Natural killer cell (primary cell): ENCODE data around the gene SMAGP. TPM values are rescaled to one million over a fixed set of nuclear protein-coding genes. Genes with fewer than 3 reads are reported as not detected.
A peak's percentile ranks its signal among the peaks of the same experiment; 100 is the strongest.

Experiments used
- ATAC-seq, 3 donors: fragments of 150-1000 bp in 2 of 3; fragments of 200-7000 bp in 1 of 3; cut with Tn5 transposase; 1 replicate in 1 of 3; 2 replicates in 2 of 3; pipeline ENCODE4 v1.10.0; 2021; ENCODE audit warnings: mild to moderate bottlenecking in 2 of 3, moderate library complexity in 2 of 3
- DNase-seq, 2 donors: peaks; one replicate each; pipeline versions ENCODE4 v3.0.0 to v3.0.0-alpha.2; 2013 to 2021; ENCODE audit warnings: mixed read lengths in 1 of 2
- H3K27ac ChIP-seq: one replicate; pipeline ENCODE4 v1.5.1; 2013; ENCODE audit warnings: mild to moderate bottlenecking, low read length
- H3K27me3 ChIP-seq: one replicate; pipeline ENCODE4 v1.6.1; 2013; ENCODE audit warnings: low read length; ENCODE audit not compliant: control insufficient read depth, insufficient read depth
- H3K36me3 ChIP-seq: one replicate; pipeline ENCODE4 v1.6.1; 2013; ENCODE audit warnings: low read length; ENCODE audit not compliant: control insufficient read depth, insufficient read depth
- H3K4me1 ChIP-seq: one replicate; pipeline ENCODE4 v1.6.1; 2013; ENCODE audit warnings: low read length; ENCODE audit not compliant: control insufficient read depth, insufficient read depth
- H3K4me3 ChIP-seq: one replicate; pipeline ENCODE4 v1.5.1; 2013; ENCODE audit warnings: low read length
- H3K9me3 ChIP-seq: one replicate; pipeline ENCODE4 v1.6.1; 2013; ENCODE audit warnings: low read length; ENCODE audit not compliant: control insufficient read depth, insufficient read depth
- H3K27ac Mint-ChIP-seq, 2 donors: one replicate each; pipeline ENCODE4 v1.8.0; 2022; ENCODE audit warnings: mild to moderate bottlenecking in 2 of 2, mixed read lengths in 2 of 2, moderate library complexity in 1 of 2
- H3K27me3 Mint-ChIP-seq, 2 donors: one replicate each; pipeline ENCODE4 v1.8.0; 2022; ENCODE audit warnings: low read depth in 2 of 2, mixed read lengths in 2 of 2
- H3K36me3 Mint-ChIP-seq: one replicate; pipeline ENCODE4 v1.8.0; 2022; ENCODE audit warnings: mixed read lengths
- H3K4me1 Mint-ChIP-seq, 2 donors: one replicate each; pipeline ENCODE4 v1.8.0; 2022; ENCODE audit warnings: mixed read lengths in 2 of 2
- H3K4me3 Mint-ChIP-seq: one replicate; pipeline ENCODE4 v1.8.0; 2022; ENCODE audit warnings: mild to moderate bottlenecking, moderate library complexity, mixed read lengths
- H3K9me3 Mint-ChIP-seq, 2 donors: one replicate each; pipeline ENCODE4 v1.8.0; 2022; ENCODE audit warnings: mixed read lengths in 2 of 2
- WGBS: methylation state at CpG from one replicate; pipeline ENCODE4 v1.1.7; 2013; ENCODE audit warnings: missing lambda C conversion rate; ENCODE audit not compliant: insufficient coverage; 5-methylcytosine and 5-hydroxymethylcytosine counted together
- intact Hi-C: fragments of 100-400 bp; cut with micrococcal nuclease; formaldehyde crosslinking; loops from one replicate; pipeline ENCODE4 v1.14.2; 2022
- total RNA-seq, 4 donors: library from RNA; stranded (reverse); fragments of 120-200 nt in 1 of 4; gene quantifications; one replicate each; pipeline versions ENCODE4 v1.2.3 to v1.2.4, GENCODE V29; 2013 to 2022
- TF ChIP-seq, protein P1 (sequence below): fragments of 200-600 bp; IDR thresholded peaks from one replicate; pipeline ENCODE4 v1.8.0; 2022; ENCODE audit warnings: antibody characterized with exemption

The SMAGP gene
- total RNA-seq, 3 donors from 2014 or later (not counting 1 experiment from before 2014, with no cell fraction given), result 6.5 to 26.2 (median 19.0) TPM

DNA sequence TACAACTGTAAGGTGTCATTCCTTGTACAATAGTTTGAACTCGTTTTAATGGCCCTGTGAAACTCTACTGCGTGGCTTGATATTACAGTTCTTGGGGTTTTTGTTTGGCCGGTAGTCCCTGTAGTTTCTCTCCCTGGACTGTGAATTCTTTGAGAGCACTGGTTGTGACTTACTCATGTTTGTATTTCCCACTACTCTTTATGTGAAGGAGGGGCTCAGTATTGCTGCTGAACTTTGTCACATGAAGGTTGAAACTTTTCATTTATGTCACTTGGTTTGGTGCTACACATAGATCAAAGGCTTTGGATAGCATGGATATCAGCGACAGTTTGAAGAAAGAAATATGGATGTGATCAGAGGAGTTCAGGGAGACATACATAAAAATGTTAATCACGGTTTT, 50.9 kb downstream of the SMAGP start:
- intact Hi-C loops, result no loop called here
- H3K4me3 ChIP-seq, result no peak overlapping the region
- no peaks in the 10 kb centered on the region for H3K9me3 ChIP-seq
- Mint-ChIP-seq H3K4me3 (peak overlapping the region; percentile 91), H3K4me1 (peaks cover 6 to 7% of the 10 kb centered on the region in 2 donors), H3K36me3 (no peaks in the 10 kb centered on the region), H3K27ac (no peak overlapping the region), H3K27me3 (peaks cover 0 to 3% of the 10 kb centered on the region in 2 donors), H3K9me3 (no peaks in the 10 kb centered on the region)
- DNase-seq (no peak), ATAC-seq (no peak)
- H3K27me3 ChIP-seq, result no peaks in the 10 kb centered on the region
- 85% methylated on average over 5 of the region's 5 CpGs for WGBS
- H3K36me3 ChIP-seq, result no peaks in the 10 kb centered on the region
- no peak overlapping the region for H3K27ac ChIP-seq
- H3K4me1 ChIP-seq, result peaks cover 15% of the 10 kb centered on the region
- TF ChIP-seq, protein P1, sequence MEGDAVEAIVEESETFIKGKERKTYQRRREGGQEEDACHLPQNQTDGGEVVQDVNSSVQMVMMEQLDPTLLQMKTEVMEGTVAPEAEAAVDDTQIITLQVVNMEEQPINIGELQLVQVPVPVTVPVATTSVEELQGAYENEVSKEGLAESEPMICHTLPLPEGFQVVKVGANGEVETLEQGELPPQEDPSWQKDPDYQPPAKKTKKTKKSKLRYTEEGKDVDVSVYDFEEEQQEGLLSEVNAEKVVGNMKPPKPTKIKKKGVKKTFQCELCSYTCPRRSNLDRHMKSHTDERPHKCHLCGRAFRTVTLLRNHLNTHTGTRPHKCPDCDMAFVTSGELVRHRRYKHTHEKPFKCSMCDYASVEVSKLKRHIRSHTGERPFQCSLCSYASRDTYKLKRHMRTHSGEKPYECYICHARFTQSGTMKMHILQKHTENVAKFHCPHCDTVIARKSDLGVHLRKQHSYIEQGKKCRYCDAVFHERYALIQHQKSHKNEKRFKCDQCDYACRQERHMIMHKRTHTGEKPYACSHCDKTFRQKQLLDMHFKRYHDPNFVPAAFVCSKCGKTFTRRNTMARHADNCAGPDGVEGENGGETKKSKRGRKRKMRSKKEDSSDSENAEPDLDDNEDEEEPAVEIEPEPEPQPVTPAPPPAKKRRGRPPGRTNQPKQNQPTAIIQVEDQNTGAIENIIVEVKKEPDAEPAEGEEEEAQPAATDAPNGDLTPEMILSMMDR, result no peak

DNA sequence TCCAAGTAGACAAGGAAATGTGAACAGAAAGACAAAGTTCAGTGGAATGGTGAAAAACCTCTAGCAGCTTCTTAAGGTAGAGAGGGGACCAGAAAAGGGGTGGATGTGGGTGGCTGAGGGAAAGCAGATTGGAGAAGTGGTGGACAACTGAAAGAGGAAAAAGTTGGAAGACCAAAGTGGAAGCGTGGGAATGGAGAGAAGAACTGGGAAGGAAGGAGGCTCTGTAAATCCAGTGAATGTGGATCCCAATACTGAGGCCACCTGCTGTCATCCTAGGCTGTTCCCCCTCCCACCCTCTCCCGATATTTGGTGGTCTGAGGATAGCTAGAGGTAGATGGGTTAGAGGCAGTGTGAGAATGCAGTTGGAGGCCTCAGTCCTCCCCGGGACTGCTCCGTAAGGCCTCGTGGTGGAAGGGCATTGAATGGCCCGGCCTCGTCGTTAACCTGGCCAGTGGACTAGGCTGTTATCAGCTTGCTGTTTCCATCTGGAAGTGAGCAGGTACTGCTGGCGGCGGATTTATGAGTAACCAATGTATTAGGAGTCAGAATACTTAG, 51.5 kb downstream of the SMAGP start:
- H3K4me3 Mint-ChIP-seq, result peak overlapping the region; percentile 91
- Histone ChIP-seq H3K4me3 (peak overlapping the region; percentile 92), H3K4me1 (peaks cover 15% of the 10 kb centered on the region), H3K27me3 (no peaks in the 10 kb centered on the region), H3K27ac (peak overlapping the region; percentile 88), H3K9me3 (no peaks in the 10 kb centered on the region), H3K36me3 (no peaks in the 10 kb centered on the region)
- no peak for ATAC-seq
- peak overlapping the region; percentile 84 to 89 for H3K27ac Mint-ChIP-seq
- peaks cover 6 to 7% of the 10 kb centered on the region in 2 donors for H3K4me1 Mint-ChIP-seq
- H3K36me3 Mint-ChIP-seq, result no peaks in the 10 kb centered on the region
- H3K27me3 Mint-ChIP-seq, result peaks cover 0 to 3% of the 10 kb centered on the region in 2 donors
- TF ChIP-seq, protein P1, result no peak
- no peak for DNase-seq
- 81% methylated on average over 9 of the region's 10 CpGs for WGBS
- intact Hi-C loops, result loop anchor here (1.0 kb wide), 1 partner anchor 45 kb away; the partner anchor contains the start of gene TFCP2
- no peaks in the 10 kb centered on the region for H3K9me3 Mint-ChIP-seq

DNA sequence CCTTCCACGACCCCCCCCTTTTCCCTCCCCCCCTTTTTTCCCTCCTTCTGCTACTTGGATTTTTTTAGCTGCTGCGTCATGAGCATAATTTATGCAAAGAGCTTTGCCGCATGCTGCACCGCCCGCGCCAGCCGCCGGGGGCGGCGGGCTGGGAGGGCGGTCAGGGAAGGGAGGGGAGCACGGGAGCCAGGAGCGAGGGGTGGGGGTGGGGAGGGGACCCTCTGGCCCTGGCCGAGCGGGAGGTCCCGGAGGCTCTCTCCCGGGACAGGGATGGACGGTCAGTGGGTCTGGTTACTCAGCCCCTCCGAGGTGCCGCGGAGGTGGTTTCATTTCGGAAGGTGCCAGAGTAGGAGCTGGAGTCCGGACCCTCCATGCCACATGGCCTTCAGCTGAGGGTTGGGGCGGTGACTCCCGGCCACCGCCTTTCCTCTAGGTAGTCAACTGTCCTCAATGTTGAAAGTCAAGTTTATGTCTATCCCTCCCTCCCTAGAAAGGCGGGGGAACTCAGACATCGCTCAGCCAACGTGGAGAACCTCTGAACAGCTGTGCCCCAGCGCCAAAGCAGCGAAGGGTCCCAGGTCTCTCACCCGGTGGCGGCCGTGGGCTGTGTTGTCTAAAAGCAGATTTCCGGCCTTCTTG, 52.1 kb downstream of the SMAGP start, which contains the start of gene POU6F1:
Gene POU6F1, minus strand, starts transcription at position 95 of the 639 bp plus-strand sequence. CDS start 11,226 bp downstream, outside the sequence.
- peak; percentile 63 to 88 for DNase-seq
- Mint-ChIP-seq H3K27me3 (peaks cover 0 to 3% of the 10 kb centered on the region in 2 donors), H3K9me3 (no peaks in the 10 kb centered on the region), H3K4me3 (peak within 1 kb of the TSS; percentile 91), H3K27ac (peak within 1 kb of the TSS; percentile 84 to 89), H3K4me1 (peaks cover 6 to 7% of the 10 kb centered on the region in 2 donors), H3K36me3 (no peaks in the 10 kb centered on the region)
- H3K36me3 ChIP-seq, result no peaks in the 10 kb centered on the region
- TF ChIP-seq, protein P1, result peak; percentile 56
- no peaks in the 10 kb centered on the region for H3K9me3 ChIP-seq
- ATAC-seq, result peak; percentile 82 to 87 (median 84)
- under 1% methylated on average over 34 of the region's 35 CpGs for WGBS
- intact Hi-C loops, result loop anchor here (1.0 kb wide), 1 partner anchor 45 kb away; the partner anchor contains the start of gene TFCP2
- H3K27ac ChIP-seq, result peak within 1 kb of the TSS; percentile 88
- no peaks in the 10 kb centered on the region for H3K27me3 ChIP-seq
- peaks cover 15% of the 10 kb centered on the region for H3K4me1 ChIP-seq
- H3K4me3 ChIP-seq, result peak within 1 kb of the TSS; percentile 92
